Transverse colon (tissue), 4 donors: ENCODE data around the gene TMEM229B.

ENCODE experiments used
- CTCF ChIP-seq, 5 experiments: fragments of 200-600 bp in 3 of 5; fragments of 450-650 bp in 2 of 5; sonication (generic) in 3 of 5; IDR thresholded peaks; 1 replicate in 2 of 5; 2 replicates in 3 of 5; pipeline ENCODE4 v1.5.1; 2016 to 2017; ENCODE audit warnings: antibody characterized with exemption in 5 of 5, inconsistent platforms in 3 of 5, mild to moderate bottlenecking in 2 of 5, moderate library complexity in 1 of 5
- POLR2A ChIP-seq: fragments of 450-650 bp; IDR thresholded peaks from one replicate; pipeline ENCODE4 v1.6.1; 2016; ENCODE audit warnings: antibody characterized with exemption, mild to moderate bottlenecking, moderate library complexity
- POLR2AphosphoS5 ChIP-seq, 3 donors: sonication (generic); formaldehyde crosslinking; IDR thresholded peaks; one replicate each; pipeline ENCODE4 v1.6.1; 2016; ENCODE audit warnings: antibody characterized with exemption in 3 of 3

- TF ChIP-seq POLR2A (no peak), CTCF (IDR thresholded peaks at IDR 0.05) (no peak), POLR2AphosphoS5 (IDR thresholded peaks at IDR 0.05) (no peak)
Observed at GRCh38 chr14:67513631-67514108, 25.1 kb upstream of the TMEM229B start.
